ENCODE data around the gene FBXW8.

FBXW8 gene

DNA sequence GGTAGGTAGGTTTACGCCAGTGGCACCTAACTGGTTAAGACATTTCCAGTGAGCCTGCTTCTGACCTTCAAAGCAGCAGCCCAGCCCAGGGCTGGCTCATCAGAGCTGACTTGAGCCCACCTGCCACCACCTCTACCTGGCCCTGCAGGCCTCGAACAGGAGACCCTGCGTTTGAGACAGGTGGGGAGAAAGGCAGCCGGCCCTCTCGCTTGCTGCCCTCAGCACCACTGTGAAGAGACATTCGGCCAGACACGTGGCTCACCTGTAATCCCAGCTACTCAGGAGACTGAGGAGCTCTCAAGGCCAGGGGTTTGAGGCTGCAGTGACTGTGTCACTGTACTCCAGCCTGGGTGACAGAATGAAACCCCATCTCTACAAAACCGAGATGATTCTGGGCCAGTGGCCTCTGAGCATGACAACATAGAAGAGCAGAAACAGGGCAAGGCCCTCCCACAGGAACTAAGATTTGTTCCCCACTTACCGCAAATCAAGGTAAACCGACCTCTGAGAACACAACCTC, 114.3 kb downstream of the FBXW8 start:
- no peaks in the 10 kb centered on the region for H3K9me3 ChIP-seq (ENCODE audit: control insufficient read depth, insufficient read depth, low read depth, low read length)
- peaks cover 6% of the 10 kb centered on the region for H3K4me1 ChIP-seq (ENCODE audit: control insufficient read depth, insufficient read depth, low read length)
- ChIA-PET POLR2A (no interaction called here), CTCF (interaction anchor here (0.5 to 6.3 kb wide), 17 partner anchors 8 to 1753 kb away, joined by 3 to 106 read pairs (median 4); no protein-coding TSS in a partner anchor)
- TF ChIP-seq, protein P1, sequence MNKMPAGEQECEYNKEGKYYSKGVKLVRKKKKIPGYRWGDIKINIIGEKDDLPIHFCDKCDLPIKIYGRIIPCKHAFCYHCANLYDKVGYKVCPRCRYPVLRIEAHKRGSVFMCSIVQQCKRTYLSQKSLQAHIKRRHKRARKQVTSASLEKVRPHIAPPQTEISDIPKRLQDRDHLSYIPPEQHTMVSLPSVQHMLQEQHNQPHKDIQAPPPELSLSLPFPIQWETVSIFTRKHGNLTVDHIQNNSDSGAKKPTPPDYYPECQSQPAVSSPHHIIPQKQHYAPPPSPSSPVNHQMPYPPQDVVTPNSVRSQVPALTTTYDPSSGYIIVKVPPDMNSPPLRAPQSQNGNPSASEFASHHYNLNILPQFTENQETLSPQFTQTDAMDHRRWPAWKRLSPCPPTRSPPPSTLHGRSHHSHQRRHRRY (tag by site-specific recombination; IDR thresholded peaks at IDR 0.05): no peak
- TF ChIP-seq, protein P2, sequence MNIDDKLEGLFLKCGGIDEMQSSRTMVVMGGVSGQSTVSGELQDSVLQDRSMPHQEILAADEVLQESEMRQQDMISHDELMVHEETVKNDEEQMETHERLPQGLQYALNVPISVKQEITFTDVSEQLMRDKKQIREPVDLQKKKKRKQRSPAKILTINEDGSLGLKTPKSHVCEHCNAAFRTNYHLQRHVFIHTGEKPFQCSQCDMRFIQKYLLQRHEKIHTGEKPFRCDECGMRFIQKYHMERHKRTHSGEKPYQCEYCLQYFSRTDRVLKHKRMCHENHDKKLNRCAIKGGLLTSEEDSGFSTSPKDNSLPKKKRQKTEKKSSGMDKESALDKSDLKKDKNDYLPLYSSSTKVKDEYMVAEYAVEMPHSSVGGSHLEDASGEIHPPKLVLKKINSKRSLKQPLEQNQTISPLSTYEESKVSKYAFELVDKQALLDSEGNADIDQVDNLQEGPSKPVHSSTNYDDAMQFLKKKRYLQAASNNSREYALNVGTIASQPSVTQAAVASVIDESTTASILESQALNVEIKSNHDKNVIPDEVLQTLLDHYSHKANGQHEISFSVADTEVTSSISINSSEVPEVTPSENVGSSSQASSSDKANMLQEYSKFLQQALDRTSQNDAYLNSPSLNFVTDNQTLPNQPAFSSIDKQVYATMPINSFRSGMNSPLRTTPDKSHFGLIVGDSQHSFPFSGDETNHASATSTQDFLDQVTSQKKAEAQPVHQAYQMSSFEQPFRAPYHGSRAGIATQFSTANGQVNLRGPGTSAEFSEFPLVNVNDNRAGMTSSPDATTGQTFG (tag by site-specific recombination; IDR thresholded peaks at IDR 0.05; ENCODE audit: borderline replicate concordance): no peak
- TF ChIP-seq ZNF223 (tag by site-specific recombination; IDR thresholded peaks at IDR 0.05) (no peak), ZNF184 (tag by site-specific recombination; IDR thresholded peaks at IDR 0.05) (no peak), TSHZ1 (tag by site-specific recombination; IDR thresholded peaks at IDR 0.05; ENCODE audit: borderline replicate concordance) (no peak), ZBTB8A (tag by site-specific recombination; IDR thresholded peaks at IDR 0.05) (no peak), ZNF132 (tag by site-specific recombination; IDR thresholded peaks at IDR 0.05; ENCODE audit: borderline replicate concordance) (no peak), ZNF10 (tag by site-specific recombination; IDR thresholded peaks at IDR 0.05) (no peak), REST (tag by site-specific recombination; IDR thresholded peaks at IDR 0.05) (no peak), ZNF530 (tag by site-specific recombination; IDR thresholded peaks at IDR 0.05; ENCODE audit: low read depth) (no peak), ZNF830 (tag by site-specific recombination; IDR thresholded peaks at IDR 0.05; ENCODE audit: low read depth) (no peak), ZNF792 (tag by site-specific recombination; IDR thresholded peaks at IDR 0.05) (no peak), ZNF514 (tag by site-specific recombination; IDR thresholded peaks at IDR 0.05) (no peak), ZNF610 (tag by site-specific recombination; IDR thresholded peaks at IDR 0.05; ENCODE audit: borderline replicate concordance) (no peak), ZNF560 (tag by site-specific recombination; IDR thresholded peaks at IDR 0.05; ENCODE audit: borderline replicate concordance) (no peak), ZFP37 (tag by site-specific recombination; IDR thresholded peaks at IDR 0.05) (no peak), ZNF24 (tag by site-specific recombination; IDR thresholded peaks at IDR 0.05) (no peak)
- TF ChIP-seq, protein P3, sequence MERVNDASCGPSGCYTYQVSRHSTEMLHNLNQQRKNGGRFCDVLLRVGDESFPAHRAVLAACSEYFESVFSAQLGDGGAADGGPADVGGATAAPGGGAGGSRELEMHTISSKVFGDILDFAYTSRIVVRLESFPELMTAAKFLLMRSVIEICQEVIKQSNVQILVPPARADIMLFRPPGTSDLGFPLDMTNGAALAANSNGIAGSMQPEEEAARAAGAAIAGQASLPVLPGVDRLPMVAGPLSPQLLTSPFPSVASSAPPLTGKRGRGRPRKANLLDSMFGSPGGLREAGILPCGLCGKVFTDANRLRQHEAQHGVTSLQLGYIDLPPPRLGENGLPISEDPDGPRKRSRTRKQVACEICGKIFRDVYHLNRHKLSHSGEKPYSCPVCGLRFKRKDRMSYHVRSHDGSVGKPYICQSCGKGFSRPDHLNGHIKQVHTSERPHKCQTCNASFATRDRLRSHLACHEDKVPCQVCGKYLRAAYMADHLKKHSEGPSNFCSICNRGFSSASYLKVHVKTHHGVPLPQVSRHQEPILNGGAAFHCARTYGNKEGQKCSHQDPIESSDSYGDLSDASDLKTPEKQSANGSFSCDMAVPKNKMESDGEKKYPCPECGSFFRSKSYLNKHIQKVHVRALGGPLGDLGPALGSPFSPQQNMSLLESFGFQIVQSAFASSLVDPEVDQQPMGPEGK (tag by site-specific recombination; IDR thresholded peaks at IDR 0.05): no peak
- no peak overlapping the region for H3K27ac ChIP-seq (ENCODE audit: extremely low read depth, low read depth, low read length)
- H3K36me3 ChIP-seq (ENCODE audit: control insufficient read depth in 2 of 2, insufficient read depth in 1 of 2, low read length in 2 of 2): peaks cover 0 to 53% of the 10 kb centered on the region in 2 experiments; a peak in 2 of 3 replicates
- no peak overlapping the region for H3K4me3 ChIP-seq (ENCODE audit: low read depth, low read length)
